Osteocyte (in vitro differentiated cells): ENCODE measurements around the gene SLC38A8. TPM values are rescaled to one million over a fixed set of nuclear protein-coding genes. Genes with fewer than 3 reads are reported as not detected.

ENCODE experiments used
- DNase-seq: peaks from one replicate; pipeline ENCODE4 v3.0.0; 2021; ENCODE audit warnings: mixed read lengths; ENCODE audit not compliant: unreplicated experiment; ENCODE audit errors: extremely low spot score
- H3K27ac Mint-ChIP-seq: one replicate; pipeline ENCODE4 v1.8.0; 2021; ENCODE audit warnings: mild to moderate bottlenecking, mixed read lengths; ENCODE audit not compliant: unreplicated experiment
- H3K27me3 Mint-ChIP-seq: one replicate; pipeline ENCODE4 v1.8.0; 2021; ENCODE audit warnings: mixed read lengths; ENCODE audit not compliant: unreplicated experiment
- H3K36me3 Mint-ChIP-seq: one replicate; pipeline ENCODE4 v1.8.0; 2021; ENCODE audit warnings: mixed read lengths; ENCODE audit not compliant: unreplicated experiment
- H3K4me1 Mint-ChIP-seq: one replicate; pipeline ENCODE4 v1.8.0; 2021; ENCODE audit warnings: mixed read lengths; ENCODE audit not compliant: unreplicated experiment
- H3K4me3 Mint-ChIP-seq: one replicate; pipeline ENCODE4 v1.8.0; 2021; ENCODE audit warnings: mild to moderate bottlenecking, moderate library complexity, mixed read lengths; ENCODE audit not compliant: unreplicated experiment
- H3K9me3 Mint-ChIP-seq: one replicate; pipeline ENCODE4 v1.8.0; 2021; ENCODE audit warnings: mixed read lengths; ENCODE audit not compliant: unreplicated experiment
- CTCF ChIP-seq: fragments of 200-600 bp; sonication (generic); IDR thresholded peaks from 2 replicates; pipeline ENCODE4 v1.5.0; 2021; ENCODE audit warnings: antibody characterized with exemption, mild to moderate bottlenecking, moderate library complexity
- total RNA-seq: library from RNA; stranded (reverse); gene quantifications from 2 replicates; pipeline ENCODE4 v1.2.1, GENCODE V29; 2021

Gene SLC38A8
- total RNA-seq, 1 donor from 2014 or later = not detected

GRCh38 chr16:83990492-83990891 lies 52.1 kb downstream of the SLC38A8 start:
- Mint-ChIP-seq H3K27ac (no peak overlapping the region), H3K36me3 (no peaks in the 10 kb centered on the region), H3K4me3 (no peak overlapping the region), H3K27me3 (peaks cover 55% of the 10 kb centered on the region), H3K9me3 (no peaks in the 10 kb centered on the region), H3K4me1 (peaks cover 4% of the 10 kb centered on the region)
- TF ChIP-seq CTCF = no peak
- DNase-seq = no peak

- no peak for DNase-seq
Measured at GRCh38 chr16:83989300-83989699, 53.3 kb downstream of the SLC38A8 start.

GRCh38 chr16:83983491-83983890 lies 59.1 kb downstream of the SLC38A8 start:
- no peak for DNase-seq
- Mint-ChIP-seq H3K36me3 (no peaks in the 10 kb centered on the region), H3K9me3 (peaks cover 10% of the 10 kb centered on the region), H3K27ac (no peak overlapping the region), H3K4me3 (no peak overlapping the region), H3K27me3 (peaks cover 37% of the 10 kb centered on the region), H3K4me1 (peaks cover 2% of the 10 kb centered on the region)
- TF ChIP-seq CTCF = no peak

More at GRCh38 chr16:83989300-83989699, 53.3 kb downstream of the SLC38A8 start:
- H3K4me1 Mint-ChIP-seq = peaks cover 2% of the 10 kb centered on the region
- peaks cover 55% of the 10 kb centered on the region for H3K27me3 Mint-ChIP-seq
- no peak overlapping the region for H3K27ac Mint-ChIP-seq
- no peak for TF ChIP-seq CTCF
- no peaks in the 10 kb centered on the region for H3K9me3 Mint-ChIP-seq
- H3K36me3 Mint-ChIP-seq = no peaks in the 10 kb centered on the region
- no peak overlapping the region for H3K4me3 Mint-ChIP-seq

- H3K36me3 Mint-ChIP-seq = no peaks in the 10 kb centered on the region
- peaks cover 22% of the 10 kb centered on the region for H3K27me3 Mint-ChIP-seq
- no peak overlapping the region for H3K4me3 Mint-ChIP-seq
- TF ChIP-seq CTCF = no peak
- peaks cover 17% of the 10 kb centered on the region for H3K9me3 Mint-ChIP-seq
- no peak overlapping the region for H3K27ac Mint-ChIP-seq
- no peak for DNase-seq
- H3K4me1 Mint-ChIP-seq = peaks cover 2% of the 10 kb centered on the region
Measured at GRCh38 chr16:83981799-83982198, 60.8 kb downstream of the SLC38A8 start.

- no peak for DNase-seq
- Mint-ChIP-seq H3K4me1 (peaks cover 2% of the 10 kb centered on the region), H3K9me3 (peaks cover 17% of the 10 kb centered on the region), H3K27me3 (peaks cover 12% of the 10 kb centered on the region), H3K4me3 (no peak overlapping the region), H3K27ac (no peak overlapping the region), H3K36me3 (no peaks in the 10 kb centered on the region)
- no peak for TF ChIP-seq CTCF
Measured at GRCh38 chr16:83980794-83981193, 61.8 kb downstream of the SLC38A8 start.
